GM23248 (cell line): ENCODE measurements around the gene BRF1.

ENCODE experiments used
- EZH2 ChIP-seq: fragments of 200-600 bp; sonication (generic); IDR thresholded peaks from 2 replicates; pipeline ENCODE4 v1.6.1; 2018; ENCODE audit warnings: antibody characterized with exemption, mild to moderate bottlenecking; ENCODE audit not compliant: insufficient read depth, poor library complexity, severe bottlenecking
- EZH2phosphoT487 ChIP-seq: fragments of 200-600 bp; sonication (generic); IDR thresholded peaks from 2 replicates; pipeline ENCODE4 v1.6.1; 2018; ENCODE audit warnings: antibody characterized with exemption, moderate library complexity, mild to moderate bottlenecking, low read depth; ENCODE audit not compliant: insufficient read depth

DNA sequence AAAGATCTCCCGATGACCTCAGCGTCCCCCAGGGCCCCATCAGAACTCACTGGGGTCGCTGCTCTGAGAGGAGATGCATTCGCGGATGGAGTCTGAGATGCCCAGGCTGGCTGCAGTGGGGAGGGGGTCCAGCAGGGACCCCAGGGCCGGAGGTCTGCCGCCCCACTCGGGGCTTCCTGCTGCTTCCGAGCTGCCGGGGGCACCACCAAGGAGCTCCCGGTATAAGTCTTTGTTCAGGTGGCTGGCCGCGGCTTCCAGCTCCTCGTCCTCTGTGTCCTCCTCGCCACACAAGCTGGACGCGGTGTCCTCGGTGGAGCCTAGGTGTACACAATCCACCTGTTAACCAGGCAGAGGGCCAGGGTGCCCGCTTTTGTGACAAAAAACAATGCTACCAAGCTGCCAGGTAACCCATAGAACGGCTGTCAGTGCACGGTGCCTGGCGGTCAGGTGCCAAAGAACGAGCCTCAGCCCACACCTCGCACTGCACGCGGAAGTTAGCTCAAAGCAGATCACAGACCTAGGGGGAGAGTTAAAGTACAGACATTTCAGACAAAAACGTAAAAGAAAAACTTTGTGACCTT, 79.1 kb downstream of the BRF1 start:
- no peak for TF ChIP-seq EZH2
- TF ChIP-seq EZH2phosphoT487, result no peak
